Activated CD8-positive, alpha-beta memory T cell treated with anti-CD3 and anti-CD28 coated beads for 48 hours (primary cell): ENCODE measurements around the gene LCK.
"Not testable (repeated sequence)": the region's sequence is repeated elsewhere in the genome, so short reads cannot be mapped to it uniquely, and the experiment has no call there.

Experiments used
- DNase-seq, 3 experiments: peaks; one replicate each; pipeline ENCODE4 v3.0.0-alpha.2; 2020; ENCODE audit warnings: low read depth in 2 of 3, low spot score in 2 of 3

The LCK gene

DNA sequence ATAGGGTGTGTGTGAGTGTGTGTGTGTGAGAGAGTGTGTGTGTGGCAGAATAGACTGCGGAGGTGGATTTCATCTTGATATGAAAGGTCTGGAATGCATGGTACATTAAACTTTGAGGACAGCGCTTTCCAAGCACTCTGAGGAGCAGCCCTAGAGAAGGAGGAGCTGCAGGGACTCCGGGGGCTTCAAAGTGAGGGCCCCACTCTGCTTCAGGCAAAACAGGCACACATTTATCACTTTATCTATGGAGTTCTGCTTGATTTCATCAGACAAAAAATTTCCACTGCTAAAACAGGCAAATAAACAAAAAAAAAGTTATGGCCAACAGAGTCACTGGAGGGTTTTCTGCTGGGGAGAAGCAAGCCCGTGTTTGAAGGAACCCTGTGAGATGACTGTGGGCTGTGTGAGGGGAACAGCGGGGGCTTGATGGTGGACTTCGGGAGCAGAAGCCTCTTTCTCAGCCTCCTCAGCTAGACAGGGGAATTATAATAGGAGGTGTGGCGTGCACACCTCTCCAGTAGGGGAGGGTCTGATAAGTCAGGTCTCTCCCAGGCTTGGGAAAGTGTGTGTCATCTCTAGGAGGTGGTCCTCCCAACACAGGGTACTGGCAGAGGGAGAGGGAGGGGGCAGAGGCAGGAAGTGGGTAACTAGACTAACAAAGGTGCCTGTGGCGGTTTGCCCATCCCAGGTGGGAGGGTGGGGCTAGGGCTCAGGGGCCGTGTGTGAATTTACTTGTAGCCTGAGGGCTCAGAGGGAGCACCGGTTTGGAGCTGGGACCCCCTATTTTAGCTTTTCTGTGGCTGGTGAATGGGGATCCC is 22.5 kb downstream of the LCK start:
- DNase-seq, result peak; percentile 48 to 63 (median 58)

DNA sequence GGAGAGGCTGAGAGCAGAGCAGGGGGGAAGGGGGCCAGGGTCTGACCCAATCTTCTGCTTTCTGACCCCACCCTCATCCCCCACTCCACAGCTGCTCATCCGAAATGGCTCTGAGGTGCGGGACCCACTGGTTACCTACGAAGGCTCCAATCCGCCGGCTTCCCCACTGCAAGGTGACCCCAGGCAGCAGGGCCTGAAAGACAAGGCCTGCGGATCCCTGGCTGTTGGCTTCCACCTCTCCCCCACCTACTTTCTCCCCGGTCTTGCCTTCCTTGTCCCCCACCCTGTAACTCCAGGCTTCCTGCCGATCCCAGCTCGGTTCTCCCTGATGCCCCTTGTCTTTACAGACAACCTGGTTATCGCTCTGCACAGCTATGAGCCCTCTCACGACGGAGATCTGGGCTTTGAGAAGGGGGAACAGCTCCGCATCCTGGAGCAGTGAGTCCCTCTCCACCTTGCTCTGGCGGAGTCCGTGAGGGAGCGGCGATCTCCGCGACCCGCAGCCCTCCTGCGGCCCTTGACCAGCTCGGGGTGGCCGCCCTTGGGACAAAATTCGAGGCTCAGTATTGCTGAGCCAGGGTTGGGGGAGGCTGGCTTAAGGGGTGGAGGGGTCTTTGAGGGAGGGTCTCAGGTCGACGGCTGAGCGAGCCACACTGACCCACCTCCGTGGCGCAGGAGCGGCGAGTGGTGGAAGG is 23.7 kb downstream of the LCK start:
- no peak for DNase-seq

DNA sequence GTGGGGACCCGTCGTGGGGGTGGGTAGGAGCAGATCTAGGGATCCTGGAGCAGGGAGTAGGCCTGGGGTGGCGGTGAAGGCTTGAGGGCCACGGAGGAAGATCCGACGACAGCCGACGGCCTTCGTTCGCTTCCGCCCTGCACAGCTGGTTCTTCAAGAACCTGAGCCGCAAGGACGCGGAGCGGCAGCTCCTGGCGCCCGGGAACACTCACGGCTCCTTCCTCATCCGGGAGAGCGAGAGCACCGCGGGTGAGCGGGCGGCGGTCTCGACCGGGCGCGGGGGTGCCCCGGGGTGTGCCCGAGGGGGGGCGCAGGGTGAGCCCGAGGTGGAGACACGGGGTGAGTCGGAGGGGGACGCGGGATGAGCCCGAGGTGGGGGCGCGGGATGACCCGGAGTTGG is 24.4 kb downstream of the LCK start:
- no peak for DNase-seq

DNA sequence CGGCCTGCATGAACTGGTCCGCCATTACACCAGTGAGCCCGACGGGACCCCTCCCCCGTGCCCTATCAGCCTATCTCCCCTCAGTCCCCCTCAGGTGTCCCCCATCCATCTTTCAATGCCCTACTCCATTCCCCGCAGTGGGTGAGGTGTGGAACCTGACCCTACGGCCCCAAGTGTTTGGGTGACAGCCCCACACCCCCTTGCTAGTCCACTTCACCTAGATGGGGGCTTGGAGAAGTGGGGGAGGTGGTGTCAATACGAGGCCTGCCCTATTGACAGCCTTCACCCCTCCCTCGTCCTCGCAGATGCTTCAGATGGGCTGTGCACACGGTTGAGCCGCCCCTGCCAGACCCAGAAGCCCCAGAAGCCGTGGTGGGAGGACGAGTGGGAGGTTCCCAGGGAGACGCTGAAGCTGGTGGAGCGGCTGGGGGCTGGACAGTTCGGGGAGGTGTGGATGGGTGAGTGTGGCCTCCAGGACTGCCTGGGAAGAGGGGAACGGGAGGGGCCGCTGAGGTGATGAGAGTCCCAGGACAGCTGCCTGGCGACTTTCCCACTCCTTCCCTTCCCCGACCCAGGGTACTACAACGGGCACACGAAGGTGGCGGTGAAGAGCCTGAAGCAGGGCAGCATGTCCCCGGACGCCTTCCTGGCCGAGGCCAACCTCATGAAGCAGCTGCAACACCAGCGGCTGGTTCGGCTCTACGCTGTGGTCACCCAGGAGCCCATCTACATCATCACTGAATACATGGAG is 25.1 kb downstream of the LCK start:
- DNase-seq, result no peak

DNA sequence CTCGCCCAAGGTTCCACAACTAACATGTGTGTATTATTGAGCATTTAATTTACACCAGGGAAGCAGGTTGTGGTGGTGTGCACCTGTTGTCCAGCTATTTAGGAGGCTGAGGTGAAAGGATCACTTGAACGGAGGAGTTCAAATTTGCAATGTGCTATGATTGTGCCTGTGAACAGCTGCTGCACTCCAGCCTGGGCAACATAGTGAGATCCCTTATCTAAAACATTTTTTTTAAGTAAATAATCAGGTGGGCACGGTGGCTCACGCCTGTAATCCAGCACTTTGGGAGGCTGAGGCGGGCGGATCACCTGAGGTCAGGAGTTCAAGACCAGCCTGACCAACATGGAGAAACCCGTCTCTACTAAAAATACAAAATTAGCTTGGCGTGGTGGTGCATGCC is 33.7 kb downstream of the LCK start:
- not testable (repeated sequence) for DNase-seq

DNA sequence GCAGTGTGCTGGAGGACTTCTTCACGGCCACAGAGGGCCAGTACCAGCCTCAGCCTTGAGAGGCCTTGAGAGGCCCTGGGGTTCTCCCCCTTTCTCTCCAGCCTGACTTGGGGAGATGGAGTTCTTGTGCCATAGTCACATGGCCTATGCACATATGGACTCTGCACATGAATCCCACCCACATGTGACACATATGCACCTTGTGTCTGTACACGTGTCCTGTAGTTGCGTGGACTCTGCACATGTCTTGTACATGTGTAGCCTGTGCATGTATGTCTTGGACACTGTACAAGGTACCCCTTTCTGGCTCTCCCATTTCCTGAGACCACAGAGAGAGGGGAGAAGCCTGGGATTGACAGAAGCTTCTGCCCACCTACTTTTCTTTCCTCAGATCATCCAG is 34.6 kb downstream of the LCK start:
- no peak for DNase-seq

DNA sequence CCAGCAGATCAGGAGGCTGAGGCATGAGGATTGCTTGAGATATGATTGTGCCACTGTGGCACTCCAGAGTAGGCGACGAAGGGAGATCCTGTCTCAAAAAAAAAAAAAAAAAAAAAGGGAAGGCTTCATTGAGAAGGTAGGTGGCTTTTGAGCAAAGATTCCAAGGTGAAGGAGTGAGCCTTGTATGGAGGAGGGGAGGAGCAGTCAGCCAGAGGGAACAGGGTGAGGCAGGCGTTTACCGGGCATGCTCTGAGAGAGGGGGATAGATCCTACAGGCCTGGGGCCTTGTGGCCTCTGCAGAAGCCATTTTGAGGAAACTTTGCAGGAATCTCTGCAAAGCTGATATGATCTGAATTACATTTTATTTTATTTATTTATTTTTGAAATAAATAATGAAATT is 35.7 kb downstream of the LCK start:
- no peak for DNase-seq

DNA sequence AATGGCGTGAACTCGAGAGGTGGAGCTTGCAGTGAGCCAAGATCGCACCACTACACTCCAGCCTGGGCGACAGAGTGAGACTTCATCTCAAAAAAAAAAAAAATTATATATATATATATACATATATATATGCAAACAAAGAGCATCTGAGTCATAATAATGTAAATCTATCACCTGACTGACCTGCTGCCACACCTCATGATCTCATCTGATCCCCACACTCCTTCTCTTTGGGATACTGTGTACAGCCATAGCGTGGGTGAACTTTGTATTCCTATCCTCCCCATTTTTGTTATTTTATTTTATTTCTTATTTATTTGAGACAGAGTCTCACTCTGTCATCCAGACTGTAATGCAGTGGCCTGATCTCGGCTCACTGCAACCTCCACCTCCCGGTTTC is 38.2 kb downstream of the LCK start:
- DNase-seq, result no peak

DNA sequence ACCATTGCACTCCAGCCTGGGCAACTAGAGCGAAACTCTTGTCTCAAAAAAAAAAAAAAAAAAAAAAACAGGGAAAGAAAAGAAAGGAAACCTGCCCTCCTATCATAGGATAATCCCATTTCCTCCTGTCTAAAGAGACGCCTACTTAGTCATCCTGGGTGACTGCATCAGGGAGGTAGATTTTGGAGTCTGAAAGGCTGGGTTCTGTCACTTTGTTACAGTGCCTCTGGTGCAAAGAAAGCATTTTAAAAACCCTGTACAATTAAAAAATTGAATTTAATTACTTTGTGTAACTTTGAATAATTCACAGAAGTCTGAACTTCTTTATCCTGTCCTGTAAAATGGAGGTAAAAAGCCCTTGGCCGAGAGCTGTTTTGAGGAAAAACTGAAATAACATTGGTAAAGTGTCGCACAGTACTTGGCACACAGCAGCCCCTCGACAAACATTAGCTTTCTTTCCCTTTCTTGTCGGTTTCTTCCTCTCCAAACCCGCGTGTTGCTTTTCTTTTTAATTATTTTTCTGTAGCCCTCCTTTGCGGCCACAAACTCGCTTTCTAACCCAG is 40.2 kb downstream of the LCK start:
- no peak for DNase-seq

DNA sequence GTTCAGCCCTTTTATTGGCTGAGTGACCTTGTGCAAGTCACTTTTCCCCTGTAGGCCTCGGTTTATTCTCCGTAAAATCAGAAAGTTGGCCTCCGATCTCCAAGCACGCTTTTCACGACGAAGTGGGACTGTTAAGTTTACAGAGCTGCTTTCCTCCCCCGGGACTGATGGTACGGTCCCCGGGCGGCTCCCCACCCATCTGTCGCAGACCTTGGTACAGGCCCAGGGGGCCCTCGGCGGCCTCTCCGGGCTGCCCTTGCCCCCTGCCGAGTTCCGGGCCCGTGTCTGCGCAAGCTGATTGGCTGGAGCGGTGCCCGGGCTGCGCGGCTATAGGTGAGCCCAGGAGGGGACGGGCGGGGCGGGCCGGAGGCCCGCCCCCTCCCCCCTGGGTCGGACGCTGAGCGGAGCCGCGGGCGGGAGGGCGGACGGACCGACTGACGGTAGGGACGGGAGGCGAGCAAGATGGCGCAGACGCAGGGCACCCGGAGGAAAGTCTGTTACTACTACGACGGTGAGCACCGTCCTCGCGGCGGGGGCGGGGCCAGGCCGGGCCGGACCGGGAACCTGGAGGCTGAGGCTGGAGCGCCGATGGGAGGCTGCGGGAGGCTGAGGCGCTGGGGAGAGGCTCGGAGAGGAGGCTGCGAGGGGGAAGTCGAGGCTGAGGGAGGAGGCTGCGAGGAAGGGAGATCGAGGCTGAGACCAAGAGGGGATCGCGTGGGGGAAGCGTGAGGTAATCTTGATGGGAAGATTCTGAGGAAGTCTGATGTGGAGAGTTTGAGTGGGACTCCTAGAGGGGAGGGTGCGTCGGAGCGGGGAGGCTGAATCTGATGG is 40.9 kb downstream of the LCK start, which contains the start of gene HDAC1:
Gene HDAC1, plus strand, starts transcription at position 376 of the 831 bp plus-strand sequence. Its CDS starts 87 bp downstream, at position 463.
- peak; percentile 80 to 97 (median 89) for DNase-seq

DNA sequence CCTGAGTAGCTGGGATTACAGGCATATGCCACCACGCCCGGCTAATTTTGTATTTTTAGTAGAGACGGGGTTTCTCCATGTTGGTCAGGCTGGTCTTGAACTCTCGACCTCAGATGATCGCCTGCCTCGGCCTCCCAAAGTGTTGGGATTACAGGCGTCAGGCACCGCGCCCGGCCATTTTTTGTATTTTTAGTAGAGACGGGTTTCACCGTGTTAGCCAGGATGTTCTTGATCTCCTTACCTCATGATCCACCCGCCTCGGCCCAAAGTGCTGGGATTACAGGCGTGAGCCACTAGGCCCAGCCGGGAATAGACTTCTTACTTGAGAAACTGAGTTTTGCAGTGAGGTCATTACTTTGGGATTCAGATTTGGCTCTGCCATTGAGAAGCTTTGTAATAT is 47.1 kb downstream of the LCK start:
- not testable (repeated sequence) for DNase-seq

DNA sequence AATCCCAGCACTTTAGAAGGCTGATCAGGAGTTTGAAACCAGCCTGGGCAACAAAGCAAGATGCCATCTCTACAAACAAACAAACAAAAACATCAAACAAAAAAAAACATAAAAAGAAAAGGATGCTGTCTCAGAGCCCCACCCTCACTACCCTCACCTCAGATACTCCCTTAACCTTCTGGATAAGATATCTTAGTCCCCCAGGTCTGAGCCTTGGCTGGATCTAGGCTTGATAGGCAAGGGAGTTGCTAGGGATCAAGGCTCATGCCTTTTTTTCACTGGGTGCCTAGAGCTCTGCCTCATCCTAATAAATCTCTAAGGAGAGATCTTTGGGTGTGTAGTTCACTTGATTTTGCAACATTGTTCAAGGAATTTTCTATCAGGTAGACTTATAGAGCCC is 48.3 kb downstream of the LCK start:
- DNase-seq, result no peak

DNA sequence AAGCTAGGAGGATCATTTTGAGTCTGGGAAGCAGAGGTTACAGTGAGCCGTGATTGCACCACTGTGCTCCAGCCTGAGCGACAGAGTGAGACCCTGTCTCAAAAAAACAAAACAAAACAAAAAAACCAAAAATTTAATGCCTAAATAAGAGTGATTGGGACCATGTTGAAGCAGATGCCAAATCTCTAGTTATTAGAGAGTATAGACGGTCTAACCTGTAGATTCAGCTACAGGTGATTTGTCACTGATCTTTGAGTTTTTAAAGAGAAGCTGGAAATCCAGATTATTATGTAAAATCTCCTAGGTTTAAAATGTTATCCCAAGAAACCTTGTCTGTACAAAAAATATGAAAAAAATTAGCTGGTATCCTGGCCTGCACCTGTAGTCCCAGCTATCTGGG is 52.3 kb downstream of the LCK start:
- no peak for DNase-seq

DNA sequence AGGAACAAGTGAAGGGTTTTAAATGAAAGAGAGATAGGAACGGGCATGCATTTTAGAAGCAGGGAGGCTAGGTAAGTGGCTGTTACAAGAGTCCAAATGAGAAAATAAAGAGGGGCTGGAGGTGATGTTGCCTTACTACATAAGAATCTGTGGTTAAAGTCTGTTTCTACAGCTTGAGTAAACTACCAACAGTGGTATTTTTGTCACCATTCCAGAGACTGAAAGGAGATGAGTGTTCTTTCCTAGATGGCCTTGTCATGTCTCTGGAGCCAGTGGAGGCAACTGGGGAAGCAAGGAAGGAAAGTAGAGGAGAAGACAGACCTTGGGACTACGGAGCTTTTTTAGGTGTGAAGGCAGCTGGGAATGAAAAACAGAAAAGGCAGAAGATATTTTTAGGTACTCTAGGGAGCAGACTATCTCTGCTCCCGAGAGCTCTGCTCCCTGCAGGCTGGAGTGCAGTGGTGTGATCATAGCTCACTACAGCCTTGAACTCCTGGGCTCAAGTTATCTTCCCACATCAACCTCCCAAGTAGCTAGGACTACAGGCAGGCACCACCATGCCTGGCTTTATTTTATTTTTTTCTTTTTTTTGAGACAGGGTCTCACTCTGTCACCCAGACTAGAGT is 53.0 kb downstream of the LCK start:
- DNase-seq, result no peak

DNA sequence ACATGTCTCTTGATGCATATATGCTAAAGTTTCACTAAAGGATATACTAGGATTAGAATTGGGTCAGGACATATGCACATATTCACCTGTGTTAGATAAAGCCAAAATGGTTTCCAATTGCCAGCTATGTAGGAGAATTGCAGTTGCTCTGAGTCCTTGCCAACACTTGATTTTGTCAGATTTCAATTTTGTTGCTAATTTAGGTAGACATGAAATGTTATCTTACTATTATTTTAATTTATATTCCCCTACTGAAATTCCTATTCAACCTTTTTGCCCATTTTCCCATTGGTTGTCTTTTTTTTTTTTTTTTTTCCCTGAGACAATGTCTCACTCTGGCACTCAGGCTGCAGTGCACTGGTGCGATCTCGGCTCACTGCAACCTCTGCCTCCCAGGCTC is 54.2 kb downstream of the LCK start:
- DNase-seq, result no peak

DNA sequence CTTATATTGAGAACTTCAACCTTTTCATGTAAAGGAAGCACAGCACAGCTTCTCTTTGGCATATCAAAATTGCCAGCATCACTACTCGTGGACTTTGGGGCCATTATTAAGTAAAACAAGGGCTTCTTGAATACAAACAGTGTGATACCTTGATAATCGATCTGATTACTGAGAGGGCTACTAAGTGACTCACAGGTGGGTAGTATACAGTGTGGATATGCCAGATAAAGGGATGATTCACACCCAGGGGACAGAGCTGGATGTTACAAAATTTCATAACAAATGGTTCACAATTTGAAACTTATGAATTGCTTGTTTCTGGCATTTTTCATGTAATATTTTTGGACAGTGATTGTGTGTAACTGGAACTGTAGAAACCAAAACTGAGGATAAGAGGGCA is 56.3 kb downstream of the LCK start:
- no peak for DNase-seq

DNA sequence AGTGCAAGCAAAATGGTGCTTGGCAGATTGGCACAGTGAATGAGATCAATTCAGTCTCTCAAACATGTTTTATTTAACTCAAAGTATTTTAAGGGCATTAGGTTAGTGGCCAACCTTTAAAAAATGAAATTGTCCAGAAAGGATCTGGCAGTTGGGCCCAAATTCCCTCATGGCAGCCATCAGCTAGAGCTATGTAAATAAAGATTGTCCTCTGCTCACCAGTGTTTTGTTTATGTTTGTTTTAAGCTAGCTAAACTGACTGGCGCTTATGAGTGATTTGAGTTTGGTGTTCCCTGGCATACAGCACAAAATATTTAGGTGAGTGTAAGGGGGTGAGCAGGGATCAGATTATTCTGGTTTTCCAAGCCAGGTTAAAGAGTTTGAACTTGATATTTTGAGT is 58.9 kb downstream of the LCK start:
- no peak for DNase-seq

DNA sequence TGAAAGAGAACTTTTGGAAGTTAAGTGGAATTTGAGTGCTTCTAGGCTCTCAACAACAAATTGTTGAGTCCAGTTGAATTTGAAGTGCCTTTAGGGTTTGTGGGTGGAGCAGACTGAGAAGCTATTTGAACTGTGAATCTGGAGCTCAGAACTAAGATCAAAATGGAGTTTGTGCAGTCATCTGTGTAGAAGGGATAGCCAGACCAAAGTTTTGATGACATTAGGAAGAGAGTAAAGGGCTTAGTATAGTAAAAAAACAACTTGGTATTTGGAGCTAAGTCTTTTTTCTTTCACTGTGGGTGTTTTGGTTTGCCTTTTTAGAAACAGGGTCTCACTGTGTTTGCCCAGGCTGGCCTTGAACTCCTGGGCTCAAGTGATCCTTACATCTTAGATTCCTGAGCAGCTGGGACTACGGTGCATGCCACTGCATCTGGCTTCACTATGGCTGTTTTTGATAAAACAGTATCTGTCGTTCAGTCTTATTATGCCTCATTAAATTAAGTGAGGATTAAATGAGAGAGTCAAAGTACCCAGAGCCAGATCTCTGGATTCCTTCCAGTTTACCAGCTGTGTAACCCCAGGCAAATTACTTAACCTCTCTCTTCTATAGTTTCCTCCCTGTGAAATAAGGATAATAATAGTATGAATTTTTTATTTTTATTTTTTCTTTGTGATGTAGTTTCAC is 60.8 kb downstream of the LCK start:
- DNase-seq, result no peak

DNA sequence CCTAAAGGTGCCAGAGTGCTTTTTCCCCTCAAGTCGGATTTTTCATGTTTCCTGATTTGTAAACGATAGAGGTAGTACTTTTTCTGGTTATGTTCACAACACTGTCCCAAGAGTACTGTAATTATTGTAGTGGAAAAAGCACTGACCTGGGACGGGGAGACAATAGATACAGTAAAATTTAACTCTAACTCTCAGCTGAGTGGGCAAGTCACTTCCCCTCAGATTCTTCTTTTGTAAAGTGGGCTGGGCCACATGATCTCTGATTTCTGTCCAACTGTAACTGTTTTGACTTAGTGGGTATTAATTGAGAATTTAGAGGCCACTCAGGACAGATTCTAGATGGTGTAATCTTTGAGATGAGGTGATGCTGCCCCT is 65.8 kb downstream of the LCK start:
- no peak for DNase-seq
